HEK293 (cell line): Measurements from ENCODE around the gene ASTN2.

Source experiments
- YY2 ChIP-seq: fragments of 450-650 bp; formaldehyde crosslinking; IDR thresholded peaks from 2 replicates; pipeline ENCODE4 v1.5.1; 2016; ENCODE audit warnings: missing biosample characterization, missing genetic modification characterization
- ZNF239 ChIP-seq: fragments of 450-650 bp; formaldehyde crosslinking; IDR thresholded peaks from 2 replicates; pipeline ENCODE4 v1.5.1; 2016; ENCODE audit warnings: missing biosample characterization, missing genetic modification characterization
- ZNF692 ChIP-seq: fragments of 450-650 bp; formaldehyde crosslinking; IDR thresholded peaks from 2 replicates; pipeline ENCODE4 v1.5.1; 2016; ENCODE audit warnings: missing biosample characterization, missing genetic modification characterization
- TF ChIP-seq, protein P1 (sequence below): fragments of 450-650 bp; formaldehyde crosslinking; IDR thresholded peaks from 2 replicates; pipeline ENCODE4 v1.5.1; 2016; ENCODE audit warnings: missing biosample characterization, missing genetic modification characterization

GRCh38 chr9:116837018-116837989 is 577.6 kb downstream of the ASTN2 start:
- TF ChIP-seq YY2 (tag by site-specific recombination) (no peak), ZNF239 (tag by site-specific recombination) (no peak), ZNF692 (tag by site-specific recombination) (no peak)
- TF ChIP-seq, protein P1, sequence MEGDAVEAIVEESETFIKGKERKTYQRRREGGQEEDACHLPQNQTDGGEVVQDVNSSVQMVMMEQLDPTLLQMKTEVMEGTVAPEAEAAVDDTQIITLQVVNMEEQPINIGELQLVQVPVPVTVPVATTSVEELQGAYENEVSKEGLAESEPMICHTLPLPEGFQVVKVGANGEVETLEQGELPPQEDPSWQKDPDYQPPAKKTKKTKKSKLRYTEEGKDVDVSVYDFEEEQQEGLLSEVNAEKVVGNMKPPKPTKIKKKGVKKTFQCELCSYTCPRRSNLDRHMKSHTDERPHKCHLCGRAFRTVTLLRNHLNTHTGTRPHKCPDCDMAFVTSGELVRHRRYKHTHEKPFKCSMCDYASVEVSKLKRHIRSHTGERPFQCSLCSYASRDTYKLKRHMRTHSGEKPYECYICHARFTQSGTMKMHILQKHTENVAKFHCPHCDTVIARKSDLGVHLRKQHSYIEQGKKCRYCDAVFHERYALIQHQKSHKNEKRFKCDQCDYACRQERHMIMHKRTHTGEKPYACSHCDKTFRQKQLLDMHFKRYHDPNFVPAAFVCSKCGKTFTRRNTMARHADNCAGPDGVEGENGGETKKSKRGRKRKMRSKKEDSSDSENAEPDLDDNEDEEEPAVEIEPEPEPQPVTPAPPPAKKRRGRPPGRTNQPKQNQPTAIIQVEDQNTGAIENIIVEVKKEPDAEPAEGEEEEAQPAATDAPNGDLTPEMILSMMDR (tag by site-specific recombination): no peak
